ENCODE results near the gene TMC3. TPM values are rescaled to one million over a fixed set of nuclear protein-coding genes. Genes with fewer than 3 reads are reported as not detected.
A peak's percentile ranks its signal among the peaks of the same experiment; 100 is the strongest.

TMC3 gene
- total RNA-seq, 2 experiments from 2014 or later = not detected

- no peaks in the 10 kb centered on the region for H3K9me2 ChIP-seq (ENCODE audit: insufficient read depth, low read length)
- H4K20me1 ChIP-seq (ENCODE audit: insufficient read depth, low read length) = no peaks in the 10 kb centered on the region
- no peaks in the 10 kb centered on the region for H3K79me2 ChIP-seq (ENCODE audit: insufficient read depth, low read depth, low read length)
- intact Hi-C loops (cut with micrococcal nuclease; ENCODE audit: unreplicated experiment) = loop anchor here (1.0 kb wide), 1 partner anchor 125 kb away; no protein-coding TSS in a partner anchor
- no TSS peak for BruUV-seq (replicated peaks)
- no peak overlapping the region for H2AFZ ChIP-seq (ENCODE audit: low read length)
- no peak overlapping the region for H3K4me3 ChIP-seq (ENCODE audit: low read depth, low read length, poor library complexity, severe bottlenecking)
- no peaks in the 10 kb centered on the region for H3K4me1 ChIP-seq (ENCODE audit: insufficient read depth, low read length, poor library complexity, severe bottlenecking)
- no peaks in the 10 kb centered on the region for H3K9me3 ChIP-seq (ENCODE audit: low read length)
- ChIA-PET POLR2A (interaction anchor here (0.7 kb wide), 1 partner anchor 100 kb away, joined by 3 read pairs; no protein-coding TSS in a partner anchor), CTCF (ENCODE audit: unreplicated experiment) (no interaction called here)
- H3K27ac ChIP-seq (ENCODE audit: low read depth, low read length, poor library complexity, severe bottlenecking) = no peak overlapping the region
- no peak overlapping the region for H3K4me2 ChIP-seq (ENCODE audit: low read length)
- TF ChIP-seq CTCF (conservative IDR thresholded peaks at IDR 0.05; ENCODE audit: low read length) (peak; percentile 89), EZH2phosphoT487 (IDR thresholded peaks at IDR 0.05; ENCODE audit: borderline replicate concordance, low read depth, low read length) (no peak)
- DNase-seq (ENCODE audit: low spot score) = peak; percentile 58
- no peaks in the 10 kb centered on the region for H3K36me3 ChIP-seq (ENCODE audit: insufficient read depth, low read length)
Measured at GRCh38 chr15:81400640-81401236, 26.7 kb upstream of the TMC3 start.

GRCh38 chr15:81398910-81399551, 25.0 kb upstream of the TMC3 start:
- Histone ChIP-seq H3K36me3 (ENCODE audit: insufficient read depth, low read length) (no peaks in the 10 kb centered on the region), H3K27ac (ENCODE audit: low read depth, low read length, poor library complexity, severe bottlenecking) (no peak overlapping the region), H3K9me3 (ENCODE audit: low read length) (no peaks in the 10 kb centered on the region), H3K4me3 (ENCODE audit: low read depth, low read length, poor library complexity, severe bottlenecking) (no peak overlapping the region), H4K20me1 (ENCODE audit: insufficient read depth, low read length) (no peaks in the 10 kb centered on the region), H2AFZ (ENCODE audit: low read length) (no peak overlapping the region), H3K79me2 (ENCODE audit: insufficient read depth, low read depth, low read length) (no peaks in the 10 kb centered on the region), H3K9me2 (ENCODE audit: insufficient read depth, low read length) (no peaks in the 10 kb centered on the region), H3K4me1 (ENCODE audit: insufficient read depth, low read length, poor library complexity, severe bottlenecking) (no peaks in the 10 kb centered on the region), H3K4me2 (ENCODE audit: low read length) (no peak overlapping the region)
- DNase-seq (ENCODE audit: low spot score) = no peak
- ChIA-PET CTCF (ENCODE audit: unreplicated experiment) (no interaction called here), POLR2A (interaction anchor here (0.6 kb wide), 1 partner anchor 721 kb away, joined by 4 read pairs; no protein-coding TSS in a partner anchor)
- intact Hi-C loops (cut with micrococcal nuclease; ENCODE audit: unreplicated experiment) = loop anchor here (5.0 kb wide), 1 partner anchor 62 kb away; no protein-coding TSS in a partner anchor
- no TSS peak for BruUV-seq (replicated peaks)
- no peak for TF ChIP-seq EZH2phosphoT487 (IDR thresholded peaks at IDR 0.05; ENCODE audit: borderline replicate concordance, low read depth, low read length)

GRCh38 chr15:81398456-81398855, 24.4 kb upstream of the TMC3 start:
- no peaks in the 10 kb centered on the region for H3K36me3 ChIP-seq (ENCODE audit: insufficient read depth, low read length)
- H3K27ac ChIP-seq (ENCODE audit: low read depth, low read length, poor library complexity, severe bottlenecking) = no peak overlapping the region
- DNase-seq (ENCODE audit: low spot score) = no peak
- H2AFZ ChIP-seq (ENCODE audit: low read length) = no peak overlapping the region
- intact Hi-C loops (cut with micrococcal nuclease; ENCODE audit: unreplicated experiment) = loop anchor here (5.0 kb wide), 1 partner anchor 61 kb away; no protein-coding TSS in a partner anchor
- no peak overlapping the region for H3K4me3 ChIP-seq (ENCODE audit: low read depth, low read length, poor library complexity, severe bottlenecking)
- no peaks in the 10 kb centered on the region for H3K9me2 ChIP-seq (ENCODE audit: insufficient read depth, low read length)
- H3K9me3 ChIP-seq (ENCODE audit: low read length) = no peaks in the 10 kb centered on the region
- H3K4me2 ChIP-seq (ENCODE audit: low read length) = no peak overlapping the region
- no peaks in the 10 kb centered on the region for H3K4me1 ChIP-seq (ENCODE audit: insufficient read depth, low read length, poor library complexity, severe bottlenecking)
- no peaks in the 10 kb centered on the region for H4K20me1 ChIP-seq (ENCODE audit: insufficient read depth, low read length)
- TF ChIP-seq EZH2phosphoT487 (IDR thresholded peaks at IDR 0.05; ENCODE audit: borderline replicate concordance, low read depth, low read length) (no peak), CTCF (conservative IDR thresholded peaks at IDR 0.05; ENCODE audit: low read length) (no peak)
- BruUV-seq (replicated peaks) = no TSS peak
- POLR2A ChIA-PET = no interaction called here
- H3K79me2 ChIP-seq (ENCODE audit: insufficient read depth, low read depth, low read length) = no peaks in the 10 kb centered on the region
- CTCF ChIA-PET (ENCODE audit: unreplicated experiment) = no interaction called here
